SK-N-MC (cell line): Measurements from ENCODE around the gene VPREB3.

Experiments used
- DNase-seq: peaks from one replicate; pipeline ENCODE4 v3.0.0-alpha.2; 2011; ENCODE audit warnings: low read depth, low spot score
- H3K27ac ChIP-seq: fragments of 200-600 bp; sonication (generic); 2 replicates; pipeline ENCODE4 v1.5.1; 2016; ENCODE audit warnings: mixed run types
- H3K36me3 ChIP-seq: fragments of 200-600 bp; sonication (generic); 2 replicates; pipeline ENCODE4 v1.6.1; 2017; ENCODE audit warnings: antibody characterized with exemption, low read length, mixed read lengths; ENCODE audit not compliant: insufficient read depth
- H3K4me3 ChIP-seq: fragments of 200-600 bp; sonication (generic); 2 replicates; pipeline ENCODE4 v1.5.1; 2016
- H3K9ac ChIP-seq: fragments of 200-600 bp; sonication (generic); 2 replicates; pipeline ENCODE4 v1.8.0; 2017; ENCODE audit warnings: mixed run types, mixed read lengths; ENCODE audit not compliant: insufficient read length
- H3K9me3 ChIP-seq: fragments of 200-600 bp; sonication (generic); 2 replicates; pipeline ENCODE4 v1.6.1; 2017; ENCODE audit warnings: low read depth, mild to moderate bottlenecking, antibody characterized with exemption, low read length, moderate library complexity, mixed read lengths
- EZH2 ChIP-seq: fragments of 200-600 bp; sonication (generic); IDR thresholded peaks from one replicate; pipeline ENCODE4 v1.6.1; 2017; ENCODE audit warnings: antibody characterized with exemption
- FOXP2 ChIP-seq: optimal IDR thresholded peaks from 2 replicates; pipeline ENCODE3; 2011; ENCODE audit warnings: mild to moderate bottlenecking, moderate library complexity; ENCODE audit not compliant: insufficient read depth; ENCODE audit errors: extremely low read length, control extremely low read depth
- POLR2AphosphoS5 ChIP-seq: IDR thresholded peaks from 2 replicates; pipeline ENCODE4 v1.6.1; 2012; ENCODE audit warnings: mild to moderate bottlenecking, low read depth, low read length, borderline replicate concordance

Gene VPREB3

GRCh38 chr22:23786261-23786710, 32.1 kb upstream of the VPREB3 start:
- DNase-seq = no peak
- peaks cover 18% of the 10 kb centered on the region for H3K36me3 ChIP-seq
- H3K4me3 ChIP-seq = peak overlapping the region; percentile 100
- no peak for TF ChIP-seq POLR2AphosphoS5
- TF ChIP-seq EZH2 = no peak
- no peak for TF ChIP-seq FOXP2
- peak overlapping the region; percentile 100 for H3K27ac ChIP-seq
- peak overlapping the region; percentile 100 for H3K9ac ChIP-seq
- H3K9me3 ChIP-seq = no peaks in the 10 kb centered on the region

- Histone ChIP-seq H3K9ac (no peak overlapping the region), H3K4me3 (no peak overlapping the region), H3K36me3 (peaks cover 9% of the 10 kb centered on the region), H3K27ac (no peak overlapping the region), H3K9me3 (no peaks in the 10 kb centered on the region)
- TF ChIP-seq FOXP2 = no peak
- no peak for TF ChIP-seq POLR2AphosphoS5
- no peak for TF ChIP-seq EZH2
- no peak for DNase-seq
Measured at GRCh38 chr22:23784215-23784732, 30.0 kb upstream of the VPREB3 start.

- no peak for TF ChIP-seq POLR2AphosphoS5
- DNase-seq = no peak
- Histone ChIP-seq H3K27ac (no peak overlapping the region), H3K36me3 (peaks cover 5% of the 10 kb centered on the region; the same call in 1 of the 2 replicates), H3K9ac (no peak overlapping the region), H3K4me3 (no peak overlapping the region), H3K9me3 (no peaks in the 10 kb centered on the region)
Measured at GRCh38 chr22:23783265-23784150, 29.3 kb upstream of the VPREB3 start.

GRCh38 chr22:23782703-23783102, 28.5 kb upstream of the VPREB3 start:
- Histone ChIP-seq H3K9me3 (no peaks in the 10 kb centered on the region), H3K9ac (no peak overlapping the region), H3K4me3 (no peak overlapping the region), H3K27ac (no peak overlapping the region), H3K36me3 (no peaks in the 10 kb centered on the region)
- DNase-seq = no peak
- TF ChIP-seq POLR2AphosphoS5 (no peak), FOXP2 (no peak), EZH2 (no peak)

GRCh38 chr22:23782252-23782651, 28.0 kb upstream of the VPREB3 start:
- no peak overlapping the region for H3K27ac ChIP-seq
- TF ChIP-seq POLR2AphosphoS5 (no peak), EZH2 (no peak), FOXP2 (no peak)
- H3K4me3 ChIP-seq = no peak overlapping the region
- H3K36me3 ChIP-seq = no peaks in the 10 kb centered on the region
- DNase-seq = no peak
- H3K9ac ChIP-seq = no peak overlapping the region
- no peaks in the 10 kb centered on the region for H3K9me3 ChIP-seq

GRCh38 chr22:23781511-23782183, 27.4 kb upstream of the VPREB3 start:
- Histone ChIP-seq H3K9me3 (no peaks in the 10 kb centered on the region), H3K9ac (no peak overlapping the region), H3K4me3 (no peak overlapping the region), H3K27ac (no peak overlapping the region), H3K36me3 (no peaks in the 10 kb centered on the region)
- no peak for TF ChIP-seq FOXP2
- TF ChIP-seq EZH2 = no peak
- TF ChIP-seq POLR2AphosphoS5 = no peak
- no peak for DNase-seq

GRCh38 chr22:23781065-23781464, 26.8 kb upstream of the VPREB3 start:
- Histone ChIP-seq H3K4me3 (no peak overlapping the region), H3K36me3 (no peaks in the 10 kb centered on the region), H3K27ac (no peak overlapping the region), H3K9me3 (no peaks in the 10 kb centered on the region), H3K9ac (no peak overlapping the region)
- no peak for DNase-seq
- TF ChIP-seq FOXP2 (no peak), EZH2 (no peak), POLR2AphosphoS5 (no peak)

GRCh38 chr22:23780146-23780748, 26.0 kb upstream of the VPREB3 start:
- no peak overlapping the region for H3K9ac ChIP-seq

More at GRCh38 chr22:23780146-23780748, 26.0 kb upstream of the VPREB3 start:
- H3K9me3 ChIP-seq = no peaks in the 10 kb centered on the region
- TF ChIP-seq FOXP2 = no peak
- TF ChIP-seq EZH2 = no peak
- no peak for TF ChIP-seq POLR2AphosphoS5
- no peak overlapping the region for H3K27ac ChIP-seq
- no peaks in the 10 kb centered on the region for H3K36me3 ChIP-seq
- H3K4me3 ChIP-seq = no peak overlapping the region
- DNase-seq = no peak
